ENCODE measurements around the gene GFRAL.

GRCh38 chr6:55405474-55406235, 78.4 kb downstream of the GFRAL start:
- TF ChIP-seq CTCF (IDR thresholded peaks at IDR 0.05) (no peak), EP300 (IDR thresholded peaks at IDR 0.05) (no peak)
